Cortex of kidney (tissue), 1 donor: ENCODE results near the gene SPOCK1.

Experiments used
- DNase-seq: peaks from one replicate; lab custom pipeline; 2025; lab: John Stamatoyannopoulos, UW

SPOCK1 gene

GRCh38 chr5:137114529-137114928 lies 384.6 kb downstream of the SPOCK1 start:
- DNase-seq: no peak

GRCh38 chr5:137113939-137114338 lies 385.2 kb downstream of the SPOCK1 start:
- DNase-seq: no peak

- no peak for DNase-seq
Measured at GRCh38 chr5:137113161-137113560, 386.0 kb downstream of the SPOCK1 start.

GRCh38 chr5:137105351-137106035 lies 393.6 kb downstream of the SPOCK1 start:
- DNase-seq: no peak

GRCh38 chr5:137101544-137101943 lies 397.6 kb downstream of the SPOCK1 start:
- DNase-seq: no peak

- no peak for DNase-seq
Measured at GRCh38 chr5:137099651-137100050, 399.5 kb downstream of the SPOCK1 start.

- no peak for DNase-seq
Measured at GRCh38 chr5:137098663-137099062, 400.5 kb downstream of the SPOCK1 start.

- DNase-seq: no peak
Measured at GRCh38 chr5:137098238-137098637, 400.9 kb downstream of the SPOCK1 start.

GRCh38 chr5:137097203-137097602 lies 401.9 kb downstream of the SPOCK1 start:
- DNase-seq: no peak

- DNase-seq: no peak
Measured at GRCh38 chr5:137096149-137097103, 402.7 kb downstream of the SPOCK1 start.

GRCh38 chr5:137095597-137095996 lies 403.5 kb downstream of the SPOCK1 start:
- no peak for DNase-seq

GRCh38 chr5:137092831-137093230 lies 406.3 kb downstream of the SPOCK1 start:
- no peak for DNase-seq

GRCh38 chr5:137091472-137091871 lies 407.7 kb downstream of the SPOCK1 start:
- no peak for DNase-seq

- DNase-seq: no peak
Measured at GRCh38 chr5:137090721-137091120, 408.4 kb downstream of the SPOCK1 start.

GRCh38 chr5:137090151-137090550 lies 409.0 kb downstream of the SPOCK1 start:
- no peak for DNase-seq

- DNase-seq: no peak
Measured at GRCh38 chr5:137088175-137088574, 411.0 kb downstream of the SPOCK1 start.

GRCh38 chr5:137086342-137086741 lies 412.8 kb downstream of the SPOCK1 start:
- DNase-seq: no peak

- no peak for DNase-seq
Measured at GRCh38 chr5:137085206-137085605, 413.9 kb downstream of the SPOCK1 start.

- no peak for DNase-seq
Measured at GRCh38 chr5:137084016-137084415, 415.1 kb downstream of the SPOCK1 start.

GRCh38 chr5:137082951-137083350 lies 416.2 kb downstream of the SPOCK1 start:
- DNase-seq: no peak

- DNase-seq: no peak
Measured at GRCh38 chr5:137078171-137078665, 420.9 kb downstream of the SPOCK1 start.

GRCh38 chr5:137075163-137075970 lies 423.8 kb downstream of the SPOCK1 start:
- no peak for DNase-seq
